ENCODE measurements around the gene DSG2.

Gene DSG2

GRCh38 chr18:31590570-31590969 is 92.6 kb downstream of the DSG2 start:
- H3K4me3 ChIP-seq (replicated peaks; ENCODE audit: insufficient read depth, low read length) = no peak overlapping the region
- no peak overlapping the region for H3K27ac ChIP-seq (replicated peaks)
- TF ChIP-seq SPI1 (IDR thresholded peaks at IDR 0.05; ENCODE audit: borderline replicate concordance, low read depth) = no peak
- TF ChIP-seq POLR2AphosphoS5 (IDR thresholded peaks at IDR 0.05; ENCODE audit: low read depth) = no peak
- TF ChIP-seq, protein P1, sequence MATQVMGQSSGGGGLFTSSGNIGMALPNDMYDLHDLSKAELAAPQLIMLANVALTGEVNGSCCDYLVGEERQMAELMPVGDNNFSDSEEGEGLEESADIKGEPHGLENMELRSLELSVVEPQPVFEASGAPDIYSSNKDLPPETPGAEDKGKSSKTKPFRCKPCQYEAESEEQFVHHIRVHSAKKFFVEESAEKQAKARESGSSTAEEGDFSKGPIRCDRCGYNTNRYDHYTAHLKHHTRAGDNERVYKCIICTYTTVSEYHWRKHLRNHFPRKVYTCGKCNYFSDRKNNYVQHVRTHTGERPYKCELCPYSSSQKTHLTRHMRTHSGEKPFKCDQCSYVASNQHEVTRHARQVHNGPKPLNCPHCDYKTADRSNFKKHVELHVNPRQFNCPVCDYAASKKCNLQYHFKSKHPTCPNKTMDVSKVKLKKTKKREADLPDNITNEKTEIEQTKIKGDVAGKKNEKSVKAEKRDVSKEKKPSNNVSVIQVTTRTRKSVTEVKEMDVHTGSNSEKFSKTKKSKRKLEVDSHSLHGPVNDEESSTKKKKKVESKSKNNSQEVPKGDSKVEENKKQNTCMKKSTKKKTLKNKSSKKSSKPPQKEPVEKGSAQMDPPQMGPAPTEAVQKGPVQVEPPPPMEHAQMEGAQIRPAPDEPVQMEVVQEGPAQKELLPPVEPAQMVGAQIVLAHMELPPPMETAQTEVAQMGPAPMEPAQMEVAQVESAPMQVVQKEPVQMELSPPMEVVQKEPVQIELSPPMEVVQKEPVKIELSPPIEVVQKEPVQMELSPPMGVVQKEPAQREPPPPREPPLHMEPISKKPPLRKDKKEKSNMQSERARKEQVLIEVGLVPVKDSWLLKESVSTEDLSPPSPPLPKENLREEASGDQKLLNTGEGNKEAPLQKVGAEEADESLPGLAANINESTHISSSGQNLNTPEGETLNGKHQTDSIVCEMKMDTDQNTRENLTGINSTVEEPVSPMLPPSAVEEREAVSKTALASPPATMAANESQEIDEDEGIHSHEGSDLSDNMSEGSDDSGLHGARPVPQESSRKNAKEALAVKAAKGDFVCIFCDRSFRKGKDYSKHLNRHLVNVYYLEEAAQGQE (IDR thresholded peaks at IDR 0.05; ENCODE audit: insufficient replicate concordance, low read depth) = no peak
- no peak for TF ChIP-seq CTCF (IDR thresholded peaks at IDR 0.05; ENCODE audit: insufficient read depth, low read length)
- no peak for TF ChIP-seq GABPA (IDR thresholded peaks at IDR 0.05; ENCODE audit: low read depth)
- DNase-seq (ENCODE audit: low read depth in 1 of 2, low spot score in 1 of 2) = no peak
- H3K27me3 ChIP-seq (ENCODE audit: insufficient read depth, poor library complexity, severe bottlenecking) = peaks cover 3% of the 10 kb centered on the region

GRCh38 chr18:31591113-31591512 is 93.1 kb downstream of the DSG2 start:
- TF ChIP-seq GABPA (IDR thresholded peaks at IDR 0.05; ENCODE audit: low read depth) (no peak), SPI1 (IDR thresholded peaks at IDR 0.05; ENCODE audit: borderline replicate concordance, low read depth) (no peak), POLR2AphosphoS5 (IDR thresholded peaks at IDR 0.05; ENCODE audit: low read depth) (no peak), CTCF (IDR thresholded peaks at IDR 0.05; ENCODE audit: insufficient read depth, low read length) (no peak)
- TF ChIP-seq, protein P1 (IDR thresholded peaks at IDR 0.05; ENCODE audit: insufficient replicate concordance, low read depth) = no peak
- Histone ChIP-seq H3K4me3 (replicated peaks; ENCODE audit: insufficient read depth, low read length) (no peak overlapping the region), H3K27me3 (ENCODE audit: insufficient read depth, poor library complexity, severe bottlenecking) (peaks cover 3% of the 10 kb centered on the region), H3K27ac (replicated peaks) (no peak overlapping the region)
- no peak for DNase-seq (ENCODE audit: low read depth in 1 of 2, low spot score in 1 of 2)

DNA sequence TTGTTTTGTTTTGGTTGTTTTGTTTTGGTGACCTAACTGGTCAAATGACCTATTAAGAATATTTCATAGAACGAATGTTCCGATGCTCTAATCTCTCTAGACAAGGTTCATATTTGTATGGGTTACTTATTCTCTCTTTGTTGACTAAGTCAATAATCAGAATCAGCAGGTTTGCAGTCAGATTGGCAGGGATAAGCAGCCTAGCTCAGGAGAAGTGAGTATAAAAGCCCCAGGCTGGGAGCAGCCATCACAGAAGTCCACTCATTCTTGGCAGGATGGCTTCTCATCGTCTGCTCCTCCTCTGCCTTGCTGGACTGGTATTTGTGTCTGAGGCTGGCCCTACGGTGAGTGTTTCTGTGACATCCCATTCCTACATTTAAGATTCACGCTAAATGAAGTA is 93.7 kb downstream of the DSG2 start, which contains the start of gene TTR:
Gene TTR (plus strand): TSS at position 250 of the 400 bp plus-strand sequence. CDS start 26 bp downstream, at position 276.
- DNase-seq (ENCODE audit: low read depth in 1 of 2, low spot score in 1 of 2) = no peak
- H3K27ac ChIP-seq (replicated peaks) = no peak within 1 kb of the TSS

More for the DNA sequence above, 93.7 kb downstream of the DSG2 start, which contains the start of gene TTR:
- Histone ChIP-seq H3K27me3 (ENCODE audit: insufficient read depth, poor library complexity, severe bottlenecking) (peaks cover 3% of the 10 kb centered on the region), H3K4me3 (replicated peaks; ENCODE audit: insufficient read depth, low read length) (no peak within 1 kb of the TSS)
- TF ChIP-seq, protein P1 (IDR thresholded peaks at IDR 0.05; ENCODE audit: insufficient replicate concordance, low read depth) = no peak
- no peak for TF ChIP-seq GABPA (IDR thresholded peaks at IDR 0.05; ENCODE audit: low read depth)
- no peak for TF ChIP-seq CTCF (IDR thresholded peaks at IDR 0.05; ENCODE audit: insufficient read depth, low read length)
- no peak for TF ChIP-seq SPI1 (IDR thresholded peaks at IDR 0.05; ENCODE audit: borderline replicate concordance, low read depth)
- no peak for TF ChIP-seq POLR2AphosphoS5 (IDR thresholded peaks at IDR 0.05; ENCODE audit: low read depth)
